Heart right ventricle (tissue), 16 donors: ENCODE results near the gene CELSR1. TPM values are rescaled to one million over a fixed set of nuclear protein-coding genes. Genes with fewer than 3 reads are reported as not detected.
"Not testable (repeated sequence)": the region's sequence is repeated elsewhere in the genome, so short reads cannot be mapped to it uniquely, and the experiment has no call there.

Experiments
- ATAC-seq, 8 donors: fragments of 200-7000 bp; cut with Tn5 transposase; one replicate each; pipeline ENCODE4 v1.9.1; 2020; ENCODE audit warnings: mild to moderate bottlenecking in 8 of 8, moderate library complexity in 8 of 8, moderate number of reproducible peaks in 1 of 8
- DNase-seq, 2 donors: peaks; one replicate each; pipeline ENCODE4 v3.0.0-alpha.2; 2020
- H3K27ac ChIP-seq, 10 donors: fragments of 200-600 bp; sonication (generic) in 2 of 10; one replicate each; pipeline versions ENCODE4 v1.5.0 to v1.8.0; 2020 to 2022; ENCODE audit warnings: mild to moderate bottlenecking in 3 of 10
- H3K27me3 ChIP-seq, 7 donors: fragments of 200-600 bp; one replicate each; pipeline ENCODE4 v1.8.0; 2021 to 2022; ENCODE audit warnings: mild to moderate bottlenecking in 2 of 7
- H3K36me3 ChIP-seq, 9 donors: fragments of 200-600 bp; sonication (generic) in 1 of 9; one replicate each; pipeline versions ENCODE4 v1.5.0 to v1.8.0; 2020 to 2022; ENCODE audit warnings: mild to moderate bottlenecking in 2 of 9
- H3K4me1 ChIP-seq, 9 donors: fragments of 200-600 bp; sonication (generic) in 1 of 9; one replicate each; pipeline versions ENCODE4 v1.5.0 to v1.8.0; 2020 to 2022; ENCODE audit warnings: mild to moderate bottlenecking in 4 of 9
- H3K4me3 ChIP-seq, 10 donors: fragments of 200-600 bp; sonication (generic) in 2 of 10; one replicate each; pipeline versions ENCODE4 v1.5.0 to v1.8.0; 2020 to 2022; ENCODE audit warnings: mild to moderate bottlenecking in 7 of 10, moderate library complexity in 2 of 10
- H3K9me3 ChIP-seq, 11 donors: fragments of 200-600 bp in 10 of 11; sonication (generic) in 2 of 11; one replicate each; pipeline versions ENCODE4 v1.5.0 to v1.8.0; 2013 to 2022; ENCODE audit warnings: mild to moderate bottlenecking in 2 of 11, control low read depth in 1 of 11, moderate library complexity in 1 of 11
- WGBS, 2 donors: extraction: QIAGEN DNeasy Blood & Tissue Kit; methylation state at CpG; one replicate each; pipeline ENCODE4 v1.1.7; 2013; ENCODE audit warnings: inconsistent platforms in 1 of 2; 5-methylcytosine and 5-hydroxymethylcytosine counted together
- intact Hi-C, 10 donors: fragments of 100-400 bp; cut with DNase I; formaldehyde crosslinking; loops; one replicate each; pipeline versions ENCODE4 v1.11.1 to v1.14.2; 2022
- polyA plus RNA-seq, 2 donors: library from polyadenylated mRNA; stranded (reverse); fragments of 200-250 nt; gene quantifications; one replicate each; pipeline ENCODE4 v1.2.3, GENCODE V29; 2013
- total RNA-seq, 10 donors: library from RNA; stranded (reverse); fragmentation: NEBNext Ultra II Directional in 3 of 10; extraction: Animal tissue kit (Norgen Biotek cat#: 25700) in 3 of 10; gene quantifications; one replicate each; pipeline versions ENCODE4 v1.2.1 to v1.2.4, GENCODE V29; 2021 to 2023
- TF ChIP-seq, protein P1 (sequence below), 9 donors: fragments of 200-600 bp; sonication (generic) in 2 of 9; IDR thresholded peaks; one replicate each; pipeline versions ENCODE4 v1.5.0 to v1.8.0; 2021 to 2022; ENCODE audit warnings: antibody characterized with exemption in 9 of 9, mild to moderate bottlenecking in 5 of 9, moderate library complexity in 1 of 9
- donor health status: Arrhythmogenic right ventricular cardiomyopathy.
- donor health status: ischemic (EF 13 %, LVEDD 7.1; RV severe dilation, severe dysfunction).
- donor health status: healthy with polysubstance abuse.
- donor health status: DM: no; HTN: yes; CAD: no.
- donor health status: DM: no; HTN: no; CAD: no.
- donor health status: ischemic (EF 25% LVEDD 6.9; RV normal size, moderate dysfunction).
- donor health status: ischemic (EF 25% LVEDD 5.7; RV mildly dilated, moderate dysfunction).
- donor health status: healthy.
- donor health status: DM: yes; HTN: yes; CAD: no.
- donor health status: Ischemic cardiomyopathy.
- donor health status: ischemic (EF 35%, LVEDD 5.7; RV mildly dilated, moderate dysfunction).
- donor health status: nonischemic (EF 11% LVEDD 7.7; RV severe dilation, severe dysfunction).
- donor health status: DM: yes; HTN: yes; CAD: no.
- donor health status: PGD.
- donor health status: ischemic (EF 29% LVEDD 5.4; RV normal size, mild dysfunction).
- donor health status: nonischemic (EF 23%, LVEDD 6.1; RV moderate dilation, normal function).

The CELSR1 gene
- total and polyA plus RNA-seq, 12 donors = 4.0 to 16.7 (median 11.4) TPM

DNA sequence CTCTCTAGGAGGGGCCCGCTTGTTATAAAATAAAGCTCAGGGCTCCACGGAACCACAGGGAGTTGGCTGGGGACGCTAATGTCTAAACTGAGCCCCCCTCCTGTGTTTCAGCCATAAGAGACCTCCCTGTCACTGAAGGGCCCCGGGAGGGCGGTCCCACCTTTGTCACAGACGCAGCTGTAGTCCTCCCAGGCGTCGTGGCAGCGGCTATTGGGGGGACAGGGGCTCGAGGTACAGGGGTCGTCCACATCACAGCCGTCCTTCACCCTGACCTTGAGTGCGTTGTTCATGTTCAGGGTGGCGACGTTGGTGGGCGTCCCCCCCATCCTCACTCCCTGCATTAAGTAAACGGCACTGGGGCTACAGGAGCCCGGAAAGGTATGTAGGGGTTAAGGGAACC is 139.9 kb downstream of the CELSR1 start:
- Histone ChIP-seq H3K9me3 (no peaks in the 10 kb centered on the region), H3K27ac (no peak overlapping the region), H3K27me3 (no peaks in the 10 kb centered on the region), H3K36me3 (no peaks in the 10 kb centered on the region), H3K4me1 (no peaks in the 10 kb centered on the region), H3K4me3 (no peak overlapping the region)
- intact Hi-C loops = no loop called here
- WGBS, 2 donors = 83 to 90% methylated on average over 18 of the region's 18 CpGs
- DNase-seq = no peak
- ATAC-seq = no peak
- TF ChIP-seq, protein P1, sequence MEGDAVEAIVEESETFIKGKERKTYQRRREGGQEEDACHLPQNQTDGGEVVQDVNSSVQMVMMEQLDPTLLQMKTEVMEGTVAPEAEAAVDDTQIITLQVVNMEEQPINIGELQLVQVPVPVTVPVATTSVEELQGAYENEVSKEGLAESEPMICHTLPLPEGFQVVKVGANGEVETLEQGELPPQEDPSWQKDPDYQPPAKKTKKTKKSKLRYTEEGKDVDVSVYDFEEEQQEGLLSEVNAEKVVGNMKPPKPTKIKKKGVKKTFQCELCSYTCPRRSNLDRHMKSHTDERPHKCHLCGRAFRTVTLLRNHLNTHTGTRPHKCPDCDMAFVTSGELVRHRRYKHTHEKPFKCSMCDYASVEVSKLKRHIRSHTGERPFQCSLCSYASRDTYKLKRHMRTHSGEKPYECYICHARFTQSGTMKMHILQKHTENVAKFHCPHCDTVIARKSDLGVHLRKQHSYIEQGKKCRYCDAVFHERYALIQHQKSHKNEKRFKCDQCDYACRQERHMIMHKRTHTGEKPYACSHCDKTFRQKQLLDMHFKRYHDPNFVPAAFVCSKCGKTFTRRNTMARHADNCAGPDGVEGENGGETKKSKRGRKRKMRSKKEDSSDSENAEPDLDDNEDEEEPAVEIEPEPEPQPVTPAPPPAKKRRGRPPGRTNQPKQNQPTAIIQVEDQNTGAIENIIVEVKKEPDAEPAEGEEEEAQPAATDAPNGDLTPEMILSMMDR (IDR thresholded peaks at IDR 0.05) = no peak

DNA sequence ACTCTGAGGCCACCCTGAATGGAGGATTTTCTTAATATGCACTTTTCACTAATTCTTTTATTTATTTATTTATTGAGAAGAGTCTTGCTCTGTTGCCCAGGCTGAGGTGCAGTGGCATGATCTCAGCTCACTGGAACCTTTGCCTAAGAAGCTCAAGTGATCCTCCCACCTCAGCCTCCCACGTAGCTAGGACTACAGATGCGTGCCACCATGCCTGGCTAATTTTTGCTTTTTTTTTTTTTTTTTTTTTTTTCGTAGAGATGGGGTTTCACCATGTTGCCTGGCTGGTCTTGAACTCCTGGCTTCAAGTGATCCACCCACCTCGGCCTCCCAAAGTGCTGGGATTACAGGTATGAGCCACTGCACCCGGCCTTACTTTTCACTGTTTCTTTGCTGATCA is 140.4 kb downstream of the CELSR1 start:
- H3K4me1 ChIP-seq, H3K27me3 ChIP-seq, H3K36me3 ChIP-seq, H3K4me3 ChIP-seq, ATAC-seq, H3K27ac ChIP-seq, intact Hi-C loops, H3K9me3 ChIP-seq, DNase-seq: not testable (repeated sequence)
- 79 to 86% methylated on average over 5 of the region's 5 CpGs for WGBS, 2 donors

DNA sequence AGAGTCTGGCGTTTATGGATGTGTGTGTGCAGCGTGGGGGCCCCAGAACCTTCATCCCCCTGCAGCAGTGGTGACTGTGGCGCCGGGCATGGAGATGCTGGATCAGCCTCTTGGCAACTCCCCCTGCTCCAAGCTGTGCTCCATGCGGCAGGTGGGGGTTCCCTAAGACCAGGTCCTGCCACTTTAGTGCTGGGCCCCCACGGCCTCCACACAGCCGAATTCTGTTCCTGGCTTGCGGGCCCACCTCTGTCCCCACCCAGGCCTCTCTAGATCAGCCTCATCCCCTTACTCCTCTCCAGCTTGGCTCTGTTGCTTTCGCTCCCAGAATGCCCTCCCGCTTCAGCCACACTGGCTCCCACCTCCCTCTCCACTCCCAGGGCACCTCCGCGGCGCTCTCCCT is 142.3 kb downstream of the CELSR1 start:
- Histone ChIP-seq H3K4me1 (peaks cover 0 to 6% (median 0%) of the 10 kb centered on the region in 9 donors), H3K27ac (no peak overlapping the region), H3K36me3 (no peaks in the 10 kb centered on the region), H3K27me3 (no peaks in the 10 kb centered on the region), H3K9me3 (no peaks in the 10 kb centered on the region), H3K4me3 (no peak overlapping the region)
- TF ChIP-seq, protein P1 (IDR thresholded peaks at IDR 0.05) = no peak
- ATAC-seq (no peak), DNase-seq (no peak)
- intact Hi-C loops = no loop called here
- WGBS, 2 donors = 92 to 93% methylated on average over 13 of the region's 13 CpGs

DNA sequence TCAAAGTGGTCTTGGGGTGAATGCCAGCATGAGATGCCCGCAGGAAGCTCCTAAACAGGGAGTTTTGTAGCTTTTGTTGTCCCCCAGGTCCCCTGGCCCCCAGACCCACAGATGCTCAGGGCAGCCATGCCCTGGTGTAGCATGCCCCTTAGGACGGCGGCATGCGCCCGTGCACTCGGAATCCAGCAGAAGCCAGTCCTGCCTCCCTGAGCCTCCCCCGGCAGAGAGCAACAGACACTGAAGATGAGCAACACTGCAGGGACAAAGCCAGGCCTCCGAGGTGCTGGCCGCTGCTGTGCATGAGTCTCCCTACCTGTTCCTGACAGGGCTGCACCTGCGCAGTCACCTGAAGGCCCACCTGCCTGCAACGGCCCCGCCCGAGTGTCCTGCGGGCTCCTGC is 142.8 kb downstream of the CELSR1 start:
- no peak overlapping the region for H3K27ac ChIP-seq
- no peaks in the 10 kb centered on the region for H3K9me3 ChIP-seq
- no peak overlapping the region for H3K4me3 ChIP-seq
- H3K27me3 ChIP-seq = no peaks in the 10 kb centered on the region
- WGBS, 2 donors = 93 to 94% methylated on average over 14 of the region's 14 CpGs
- TF ChIP-seq, protein P1 (IDR thresholded peaks at IDR 0.05) = no peak
- DNase-seq (no peak), ATAC-seq (no peak)
- intact Hi-C loops = no loop called here
- no peaks in the 10 kb centered on the region for H3K36me3 ChIP-seq
- peaks cover 0 to 7% (median 0%) of the 10 kb centered on the region in 9 donors for H3K4me1 ChIP-seq

DNA sequence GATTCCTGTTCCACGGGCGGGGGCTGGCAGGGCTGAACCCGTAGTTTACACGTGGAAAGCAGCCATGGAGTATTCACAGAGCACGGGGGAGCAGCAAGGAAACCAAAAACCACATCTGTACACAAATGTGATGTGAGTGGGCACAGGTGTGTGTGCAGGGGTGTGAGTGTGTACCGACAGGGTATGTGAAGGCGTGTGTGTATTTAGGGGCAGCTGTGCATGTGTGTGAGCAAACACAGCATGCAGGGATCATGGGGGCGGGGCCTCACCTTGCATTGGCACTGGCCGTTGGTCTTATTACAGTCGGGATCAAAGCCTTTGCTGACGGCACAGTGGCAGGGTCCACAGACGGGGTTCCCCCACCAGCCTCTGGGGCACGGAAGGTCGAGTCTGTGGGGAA is 143.5 kb downstream of the CELSR1 start:
- intact Hi-C loops = no loop called here
- 79 to 83% methylated on average over 14 of the region's 14 CpGs for WGBS, 2 donors
- H3K4me1 ChIP-seq = peaks cover 0 to 7% (median 0%) of the 10 kb centered on the region in 9 donors
- H3K36me3 ChIP-seq = no peaks in the 10 kb centered on the region
- no peak overlapping the region for H3K27ac ChIP-seq
- ATAC-seq (no peak), DNase-seq (no peak)
- H3K9me3 ChIP-seq = no peaks in the 10 kb centered on the region
- no peak overlapping the region for H3K4me3 ChIP-seq
- H3K27me3 ChIP-seq = no peaks in the 10 kb centered on the region
- TF ChIP-seq, protein P1 (IDR thresholded peaks at IDR 0.05) = no peak
